Heart right ventricle (tissue), 16 donors: ENCODE measurements around the gene ELMO1. TPM values are rescaled to one million over a fixed set of nuclear protein-coding genes. Genes with fewer than 3 reads are reported as not detected.

ENCODE experiments used
- ATAC-seq, 8 donors: fragments of 200-7000 bp; cut with Tn5 transposase; one replicate each; pipeline ENCODE4 v1.9.1; 2020; ENCODE audit warnings: mild to moderate bottlenecking in 8 of 8, moderate library complexity in 8 of 8, moderate number of reproducible peaks in 1 of 8
- DNase-seq, 2 donors: peaks; one replicate each; pipeline ENCODE4 v3.0.0-alpha.2; 2020
- H3K27ac ChIP-seq, 10 donors: fragments of 200-600 bp; sonication (generic) in 2 of 10; one replicate each; pipeline versions ENCODE4 v1.5.0 to v1.8.0; 2020 to 2022; ENCODE audit warnings: mild to moderate bottlenecking in 3 of 10
- H3K27me3 ChIP-seq, 7 donors: fragments of 200-600 bp; one replicate each; pipeline ENCODE4 v1.8.0; 2021 to 2022; ENCODE audit warnings: mild to moderate bottlenecking in 2 of 7
- H3K36me3 ChIP-seq, 9 donors: fragments of 200-600 bp; sonication (generic) in 1 of 9; one replicate each; pipeline versions ENCODE4 v1.5.0 to v1.8.0; 2020 to 2022; ENCODE audit warnings: mild to moderate bottlenecking in 2 of 9
- H3K4me1 ChIP-seq, 9 donors: fragments of 200-600 bp; sonication (generic) in 1 of 9; one replicate each; pipeline versions ENCODE4 v1.5.0 to v1.8.0; 2020 to 2022; ENCODE audit warnings: mild to moderate bottlenecking in 4 of 9
- H3K4me3 ChIP-seq, 10 donors: fragments of 200-600 bp; sonication (generic) in 2 of 10; one replicate each; pipeline versions ENCODE4 v1.5.0 to v1.8.0; 2020 to 2022; ENCODE audit warnings: mild to moderate bottlenecking in 7 of 10, moderate library complexity in 2 of 10
- H3K9me3 ChIP-seq, 11 donors: fragments of 200-600 bp in 10 of 11; sonication (generic) in 2 of 11; one replicate each; pipeline versions ENCODE4 v1.5.0 to v1.8.0; 2013 to 2022; ENCODE audit warnings: mild to moderate bottlenecking in 2 of 11, control low read depth in 1 of 11, moderate library complexity in 1 of 11
- whole genome bisulfite sequencing, 2 donors: extraction: QIAGEN DNeasy Blood & Tissue Kit; methylation state at CpG; one replicate each; pipeline ENCODE4 v1.1.7; 2013; ENCODE audit warnings: inconsistent platforms in 1 of 2; 5-methylcytosine and 5-hydroxymethylcytosine counted together
- intact Hi-C, 10 donors: fragments of 100-400 bp; cut with DNase I; formaldehyde crosslinking; loops; one replicate each; pipeline versions ENCODE4 v1.11.1 to v1.14.2; 2022
- polyA plus RNA-seq, 2 donors: library from polyadenylated mRNA; stranded (reverse); fragments of 200-250 nt; gene quantifications; one replicate each; pipeline ENCODE4 v1.2.3, GENCODE V29; 2013
- total RNA-seq, 10 donors: library from RNA; stranded (reverse); fragmentation: NEBNext Ultra II Directional in 3 of 10; extraction: Animal tissue kit (Norgen Biotek cat#: 25700) in 3 of 10; gene quantifications; one replicate each; pipeline versions ENCODE4 v1.2.1 to v1.2.4, GENCODE V29; 2021 to 2023
- TF ChIP-seq, protein P1 (sequence below), 9 donors: fragments of 200-600 bp; sonication (generic) in 2 of 9; IDR thresholded peaks; one replicate each; pipeline versions ENCODE4 v1.5.0 to v1.8.0; 2021 to 2022; ENCODE audit warnings: antibody characterized with exemption in 9 of 9, mild to moderate bottlenecking in 5 of 9, moderate library complexity in 1 of 9
- donor health status: Arrhythmogenic right ventricular cardiomyopathy.
- donor health status: ischemic (EF 13 %, LVEDD 7.1; RV severe dilation, severe dysfunction).
- donor health status: healthy with polysubstance abuse.
- donor health status: DM: no; HTN: yes; CAD: no.
- donor health status: DM: no; HTN: no; CAD: no.
- donor health status: ischemic (EF 25% LVEDD 6.9; RV normal size, moderate dysfunction).
- donor health status: ischemic (EF 25% LVEDD 5.7; RV mildly dilated, moderate dysfunction).
- donor health status: healthy.
- donor health status: DM: yes; HTN: yes; CAD: no.
- donor health status: Ischemic cardiomyopathy.
- donor health status: ischemic (EF 35%, LVEDD 5.7; RV mildly dilated, moderate dysfunction).
- donor health status: nonischemic (EF 11% LVEDD 7.7; RV severe dilation, severe dysfunction).
- donor health status: DM: yes; HTN: yes; CAD: no.
- donor health status: PGD.
- donor health status: ischemic (EF 29% LVEDD 5.4; RV normal size, mild dysfunction).
- donor health status: nonischemic (EF 23%, LVEDD 6.1; RV moderate dilation, normal function).

Gene ELMO1
- total and polyA plus RNA-seq, 12 donors: 8.5 to 18.0 (median 13.9) TPM

GRCh38 chr7:36943591-36944435 is 504.9 kb downstream of the ELMO1 start:
- Histone ChIP-seq H3K4me3 (no peak overlapping the region), H3K27me3 (no peaks in the 10 kb centered on the region), H3K36me3 (peaks cover 0 to 7% (median 0%) of the 10 kb centered on the region in 9 donors), H3K27ac (no peak overlapping the region), H3K4me1 (peaks cover 0 to 23% (median 14%) of the 10 kb centered on the region in 9 donors), H3K9me3 (peaks cover 0 to 45% (median 18%) of the 10 kb centered on the region in 11 donors)
- WGBS, 2 donors: 83 to 85% methylated on average over 8 of the region's 8 CpGs
- DNase-seq: no peak
- TF ChIP-seq, protein P1, sequence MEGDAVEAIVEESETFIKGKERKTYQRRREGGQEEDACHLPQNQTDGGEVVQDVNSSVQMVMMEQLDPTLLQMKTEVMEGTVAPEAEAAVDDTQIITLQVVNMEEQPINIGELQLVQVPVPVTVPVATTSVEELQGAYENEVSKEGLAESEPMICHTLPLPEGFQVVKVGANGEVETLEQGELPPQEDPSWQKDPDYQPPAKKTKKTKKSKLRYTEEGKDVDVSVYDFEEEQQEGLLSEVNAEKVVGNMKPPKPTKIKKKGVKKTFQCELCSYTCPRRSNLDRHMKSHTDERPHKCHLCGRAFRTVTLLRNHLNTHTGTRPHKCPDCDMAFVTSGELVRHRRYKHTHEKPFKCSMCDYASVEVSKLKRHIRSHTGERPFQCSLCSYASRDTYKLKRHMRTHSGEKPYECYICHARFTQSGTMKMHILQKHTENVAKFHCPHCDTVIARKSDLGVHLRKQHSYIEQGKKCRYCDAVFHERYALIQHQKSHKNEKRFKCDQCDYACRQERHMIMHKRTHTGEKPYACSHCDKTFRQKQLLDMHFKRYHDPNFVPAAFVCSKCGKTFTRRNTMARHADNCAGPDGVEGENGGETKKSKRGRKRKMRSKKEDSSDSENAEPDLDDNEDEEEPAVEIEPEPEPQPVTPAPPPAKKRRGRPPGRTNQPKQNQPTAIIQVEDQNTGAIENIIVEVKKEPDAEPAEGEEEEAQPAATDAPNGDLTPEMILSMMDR (IDR thresholded peaks at IDR 0.05): no peak
- no peak for ATAC-seq
- intact Hi-C loops: no loop called here

DNA sequence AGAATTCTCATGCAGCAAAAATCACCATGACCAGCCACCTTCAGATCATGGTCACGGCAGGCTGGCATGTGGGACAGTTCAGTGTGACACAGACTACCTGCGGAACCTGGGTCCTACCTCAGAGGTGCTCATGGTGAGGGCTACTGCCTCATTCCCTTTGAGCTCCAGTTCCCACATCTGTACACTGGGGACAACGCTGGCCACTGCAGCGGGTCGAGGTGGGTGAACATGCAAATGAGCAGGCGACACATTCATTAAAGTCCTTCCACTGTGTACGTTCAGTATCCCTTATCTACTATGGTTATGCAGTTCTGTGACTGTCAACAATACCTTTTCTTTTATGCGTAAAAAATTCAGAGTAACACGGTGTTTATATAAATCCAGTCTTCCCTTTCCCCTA is 505.7 kb downstream of the ELMO1 start:
- intact Hi-C loops: no loop called here
- peaks cover 0 to 53% (median 27%) of the 10 kb centered on the region in 11 donors for H3K9me3 ChIP-seq
- TF ChIP-seq, protein P1 (IDR thresholded peaks at IDR 0.05): no peak
- no peak overlapping the region for H3K4me3 ChIP-seq
- no peak overlapping the region for H3K27ac ChIP-seq
- H3K27me3 ChIP-seq: no peaks in the 10 kb centered on the region
- no peak for DNase-seq
- peaks cover 0 to 23% (median 14%) of the 10 kb centered on the region in 9 donors for H3K4me1 ChIP-seq
- 89 to 93% methylated on average over 9 of the region's 9 CpGs for WGBS, 2 donors
- H3K36me3 ChIP-seq: peaks cover 0 to 8% (median 0%) of the 10 kb centered on the region in 9 donors
- ATAC-seq: no peak

DNA sequence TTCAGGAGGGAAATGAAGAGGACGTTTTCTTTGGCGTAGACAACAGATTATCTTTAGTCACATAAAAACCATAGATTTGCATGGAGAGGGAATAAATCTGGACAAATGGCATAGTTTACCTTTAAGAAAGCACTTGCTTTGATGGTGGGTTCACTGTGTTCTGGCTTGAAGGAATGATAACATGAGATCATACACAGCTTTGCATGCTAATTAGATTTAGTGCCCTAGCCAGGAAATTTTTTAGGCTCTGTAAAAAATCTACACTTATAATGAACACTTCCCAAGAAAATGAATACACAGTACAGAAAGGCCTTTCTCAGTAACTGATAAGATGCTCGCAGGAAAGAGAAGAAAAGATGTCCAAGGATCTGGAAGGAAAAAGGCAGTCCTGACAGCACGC is 506.1 kb downstream of the ELMO1 start:
- Histone ChIP-seq H3K36me3 (peaks cover 0 to 12% (median 0%) of the 10 kb centered on the region in 9 donors), H3K4me1 (peaks cover 0 to 23% (median 14%) of the 10 kb centered on the region in 9 donors), H3K9me3 (peaks cover 0 to 57% (median 31%) of the 10 kb centered on the region in 11 donors), H3K4me3 (no peak overlapping the region), H3K27me3 (no peaks in the 10 kb centered on the region), H3K27ac (no peak overlapping the region)
- TF ChIP-seq, protein P1 (IDR thresholded peaks at IDR 0.05): no peak
- ATAC-seq (no peak), DNase-seq (no peak)
- WGBS, 2 donors: 72 to 73% methylated on average over 4 of the region's 4 CpGs
- intact Hi-C loops: no loop called here

- DNase-seq: no peak
- Histone ChIP-seq H3K36me3 (peaks cover 0 to 13% (median 0%) of the 10 kb centered on the region in 9 donors), H3K27ac (no peak overlapping the region), H3K9me3 (peaks cover 3 to 62% (median 36%) of the 10 kb centered on the region in 11 donors), H3K4me1 (peaks cover 0 to 23% (median 14%) of the 10 kb centered on the region in 9 donors), H3K4me3 (no peak overlapping the region), H3K27me3 (no peaks in the 10 kb centered on the region)
- intact Hi-C loops: no loop called here
- WGBS, 2 donors: 72 to 82% methylated on average over 3 of the region's 3 CpGs
- TF ChIP-seq, protein P1 (IDR thresholded peaks at IDR 0.05): no peak
- ATAC-seq: no peak
Measured at GRCh38 chr7:36942025-36942424, 506.6 kb downstream of the ELMO1 start.
